IMR-90 (cell line): ENCODE measurements around the gene LEPROT. TPM values are rescaled to one million over a fixed set of nuclear protein-coding genes. Genes with fewer than 3 reads are reported as not detected.

Experiments used
- ATAC-seq: fragments of 200-7000 bp; cut with Tn5 transposase; 2 replicates; pipeline ENCODE4 v1.9.1; 2020; ENCODE audit warnings: low read depth, mild to moderate bottlenecking, moderate library complexity
- BruUV-seq: library from RNA; stranded (reverse); fragments of 400-500 nt; replicated peaks from 2 replicates; lab custom pipeline; 2021; lab: Mats Ljungman, UMichigan
- CTCF ChIA-PET: fragments of 300-600 bp; formaldehyde crosslinking; extraction: SDS; loops from one replicate; lab custom pipeline; 2021; ENCODE audit warnings: antibody characterized with exemption; lab: Yijun Ruan, JAX
- POLR2A ChIA-PET: fragments of 300-600 bp; sonication (Branson Sonifier 250); formaldehyde crosslinking; loops from one replicate; lab custom pipeline; 2022; ENCODE audit warnings: antibody characterized with exemption; ENCODE audit not compliant: unreplicated experiment; lab: Charles Lee
- DNase-seq: peaks from one replicate; pipeline ENCODE4 v3.0.0; 2013
- H2AFZ ChIP-seq: replicated peaks from 2 replicates; pipeline ENCODE3; 2013; ENCODE audit warnings: low read length, mild to moderate bottlenecking; ENCODE audit not compliant: poor library complexity
- H2AK5ac ChIP-seq: 2 replicates; pipeline ENCODE4 v1.6.1; 2013; ENCODE audit warnings: low read depth, low read length, inconsistent platforms
- H2AK9ac ChIP-seq: replicated peaks from 2 replicates; pipeline ENCODE3; 2013; ENCODE audit warnings: mild to moderate bottlenecking, low read depth, low read length, moderate library complexity; ENCODE audit not compliant: poor library complexity
- H2BK120ac ChIP-seq: 2 replicates; pipeline ENCODE4 v1.6.1; 2013; ENCODE audit warnings: low read depth, low read length, inconsistent platforms
- H2BK15ac ChIP-seq: 3 replicates; pipeline ENCODE4 v1.6.1; 2013; ENCODE audit warnings: low read depth, low read length, inconsistent platforms
- H2BK20ac ChIP-seq: 2 replicates; pipeline ENCODE4 v1.6.1; 2013; ENCODE audit warnings: low read depth, mild to moderate bottlenecking, inconsistent platforms, low read length, moderate library complexity
- H2BK5ac ChIP-seq: 2 replicates; pipeline ENCODE4 v1.6.1; 2013; ENCODE audit warnings: mild to moderate bottlenecking, low read depth, low read length, inconsistent platforms; ENCODE audit not compliant: poor library complexity, severe bottlenecking
- H3K14ac ChIP-seq: replicated peaks from 2 replicates; pipeline ENCODE4 v1.6.1; 2013; ENCODE audit warnings: low read depth, low read length, inconsistent platforms
- H3K18ac ChIP-seq: 2 replicates; pipeline ENCODE4 v1.6.1; 2013; ENCODE audit warnings: low read depth, low read length, control low read depth
- H3K23ac ChIP-seq: 2 replicates; pipeline ENCODE4 v1.6.1; 2013; ENCODE audit warnings: low read depth, low read length, inconsistent platforms
- H3K27ac ChIP-seq: 2 replicates; pipeline ENCODE4 v1.5.1; 2013; ENCODE audit warnings: mild to moderate bottlenecking, control low read depth, low read length; ENCODE audit not compliant: insufficient read depth
- H3K27me3 ChIP-seq: 2 replicates; pipeline ENCODE4 v1.6.1; 2013; ENCODE audit warnings: low read length; ENCODE audit not compliant: control insufficient read depth, insufficient read depth
- H3K36me3 ChIP-seq: 2 replicates; pipeline ENCODE4 v1.6.1; 2013; ENCODE audit warnings: low read length, mixed read lengths; ENCODE audit not compliant: control insufficient read depth, insufficient read depth
- H3K4ac ChIP-seq: 2 replicates; pipeline ENCODE4 v1.6.1; 2013; ENCODE audit warnings: low read depth, low read length, inconsistent platforms
- H3K4me1 ChIP-seq: 2 replicates; pipeline ENCODE4 v1.6.1; 2013; ENCODE audit warnings: low read length, mixed read lengths; ENCODE audit not compliant: control insufficient read depth, insufficient read depth
- H3K4me2 ChIP-seq: 2 replicates; pipeline ENCODE4 v1.6.1; 2013; ENCODE audit warnings: low read depth, mild to moderate bottlenecking, control low read depth, low read length, moderate library complexity
- H3K4me3 ChIP-seq: 2 replicates; pipeline ENCODE4 v1.5.1; 2013; ENCODE audit warnings: low read depth, mild to moderate bottlenecking, control low read depth, low read length, moderate library complexity; ENCODE audit not compliant: insufficient read depth
- H3K56ac ChIP-seq: 2 replicates; pipeline ENCODE4 v1.6.1; 2013; ENCODE audit warnings: low read length, inconsistent platforms; ENCODE audit not compliant: insufficient read depth; ENCODE audit errors: extremely low read depth
- H3K79me1 ChIP-seq, 2 experiments: 2 replicates each; pipeline ENCODE4 v1.6.1; 2013; ENCODE audit warnings: low read length in 2 of 2, inconsistent platforms in 1 of 2, low read depth in 1 of 2
- H3K9ac ChIP-seq: 2 replicates; pipeline ENCODE4 v1.6.1; 2013; ENCODE audit warnings: low read depth, low read length, control low read depth
- H3K9me1 ChIP-seq: 2 replicates; pipeline ENCODE4 v1.6.1; 2013; ENCODE audit warnings: low read length, inconsistent platforms; ENCODE audit not compliant: insufficient read depth
- H3K9me3 ChIP-seq: 2 replicates; pipeline ENCODE4 v1.6.1; 2013; ENCODE audit warnings: low read length; ENCODE audit not compliant: control insufficient read depth, insufficient read depth
- H4K20me1 ChIP-seq: 2 replicates; pipeline ENCODE4 v1.6.1; 2013; ENCODE audit warnings: low read length, inconsistent platforms; ENCODE audit not compliant: insufficient read depth
- H4K5ac ChIP-seq: 2 replicates; pipeline ENCODE4 v1.6.1; 2013; ENCODE audit warnings: mild to moderate bottlenecking, low read depth, low read length, control low read depth
- H4K8ac ChIP-seq, 2 experiments: 2 replicates each; pipeline ENCODE4 v1.6.1; 2013; ENCODE audit warnings: low read depth in 2 of 2, low read length in 2 of 2, control low read depth in 1 of 2, inconsistent platforms in 1 of 2
- H4K91ac ChIP-seq: 2 replicates; pipeline ENCODE4 v1.6.1; 2013; ENCODE audit warnings: low read depth, low read length, inconsistent platforms; ENCODE audit not compliant: insufficient read depth
- BHLHE40 ChIP-seq: fragments of 150-350 bp; IDR thresholded peaks from 2 replicates; pipeline ENCODE4 v1.6.1; 2016; ENCODE audit warnings: mild to moderate bottlenecking, low read depth, low read length
- CEBPB ChIP-seq: IDR thresholded peaks from 2 replicates; pipeline ENCODE4 v1.6.1; 2012; ENCODE audit warnings: low read depth, low read length, improper control_type of control experiment
- CHD1 ChIP-seq: IDR thresholded peaks from 2 replicates; pipeline ENCODE4 v1.6.1; 2012; ENCODE audit warnings: low read depth, low read length, improper control_type of control experiment
- CTCF ChIP-seq: conservative IDR thresholded peaks from 2 replicates; pipeline ENCODE4 v1.5.1; 2012; ENCODE audit warnings: mild to moderate bottlenecking, low read depth, low read length, improper control_type of control experiment
- FOS ChIP-seq: fragments of 150-350 bp; IDR thresholded peaks from 2 replicates; pipeline ENCODE4 v1.6.1; 2016; ENCODE audit warnings: low read depth, low read length
- MAFK ChIP-seq: IDR thresholded peaks from 2 replicates; pipeline ENCODE4 v1.6.1; 2012; ENCODE audit warnings: low read depth, low read length, improper control_type of control experiment
- MAZ ChIP-seq: IDR thresholded peaks from 2 replicates; pipeline ENCODE4 v1.6.1; 2012; ENCODE audit warnings: low read depth, mild to moderate bottlenecking, low read length, improper control_type of control experiment, moderate library complexity, borderline replicate concordance
- MXI1 ChIP-seq: IDR thresholded peaks from 2 replicates; pipeline ENCODE4 v1.6.1; 2012; ENCODE audit warnings: low read depth, mild to moderate bottlenecking, low read length, moderate library complexity, borderline replicate concordance
- NFE2L2 ChIP-seq: fragments of 150-350 bp; IDR thresholded peaks from 2 replicates; pipeline ENCODE4 v1.6.1; 2016; ENCODE audit warnings: low read depth, mild to moderate bottlenecking, low read length
- POLR2A ChIP-seq: IDR thresholded peaks from 2 replicates; pipeline ENCODE4 v1.6.1; 2012; ENCODE audit warnings: mild to moderate bottlenecking, low read depth, low read length
- RAD21 ChIP-seq: IDR thresholded peaks from 2 replicates; pipeline ENCODE4 v1.6.1; 2012; ENCODE audit warnings: low read length, improper control_type of control experiment
- RCOR1 ChIP-seq: IDR thresholded peaks from 2 replicates; pipeline ENCODE4 v1.6.1; 2012; ENCODE audit warnings: mild to moderate bottlenecking, low read length, improper control_type of control experiment; ENCODE audit not compliant: insufficient replicate concordance
- RFX5 ChIP-seq: IDR thresholded peaks from 2 replicates; pipeline ENCODE4 v1.8.0; 2012; ENCODE audit warnings: low read depth, mild to moderate bottlenecking, low read length, moderate library complexity
- SMC3 ChIP-seq: fragments of 150-350 bp; IDR thresholded peaks from 2 replicates; pipeline ENCODE4 v1.6.1; 2016; ENCODE audit warnings: low read depth, mild to moderate bottlenecking, antibody characterized with exemption, low read length, moderate library complexity
- USF2 ChIP-seq: fragments of 150-350 bp; IDR thresholded peaks from 2 replicates; pipeline ENCODE4 v1.6.1; 2017; ENCODE audit warnings: mild to moderate bottlenecking, antibody characterized with exemption, low read length, low read depth
- WGBS, 2 experiments: methylation state at CpG; one replicate each; pipeline versions ENCODE4 v1.1.5 to v1.1.7; 2013; ENCODE audit warnings: missing lambda C conversion rate in 2 of 2; ENCODE audit not compliant: insufficient read length in 1 of 2; ENCODE audit errors: extremely low coverage in 2 of 2; 5-methylcytosine and 5-hydroxymethylcytosine counted together
- dilution Hi-C: fragments of 300-500 bp; cut with HindIII; formaldehyde crosslinking; loops from one replicate; pipeline ENCODE4 v1.14.3; 2018; ENCODE audit warnings: low sequenced_read_pairs; ENCODE audit not compliant: unreplicated experiment
- in situ Hi-C: fragments of 300-500 bp; cut with MboI; formaldehyde crosslinking; loops from 3 replicates; pipeline ENCODE4 v1.14.3; 2019; ENCODE audit warnings: low sequenced_read_pairs, inconsistent platforms, mixed read lengths
- intact Hi-C: fragments of 100-400 bp; cut with micrococcal nuclease; formaldehyde crosslinking; loops from 2 replicates; pipeline ENCODE4 v1.10.0; 2022
- polyA plus RNA-seq, 3 experiments: library from polyadenylated mRNA; depleted of rRNA; stranded (reverse); fragments of >200 nt; gene quantifications; 2 replicates each; pipeline ENCODE4 v1.2.3, GENCODE V29; 2012; ENCODE audit warnings: low replicate concordance in 1 of 3
- total RNA-seq: library from RNA; depleted of rRNA; stranded (reverse); fragments of >200 nt; gene quantifications from 2 replicates; pipeline ENCODE4 v1.2.3, GENCODE V29; 2012

LEPROT gene
- total and polyA plus RNA-seq, 2 of the 4 experiments (the other 2 are of a cell fraction) = 21.0 to 40.2 TPM

- Histone ChIP-seq H2BK20ac (0 out of 2 replicates have a peak overlapping the region, but pooled peaks have one; percentile 8), H3K27me3 (no peaks in the 10 kb centered on the region), H3K56ac (peak overlapping the region; percentile 1; the same call in 1 of the 2 replicates), H2AK5ac (peak overlapping the region; percentile 18; the same call in 1 of the 2 replicates), H3K9ac (0 out of 2 replicates have a peak overlapping the region, but pooled peaks have one; percentile 10), H4K5ac (peak overlapping the region; percentile 29; the same call in 1 of the 2 replicates), H3K14ac (0 out of 2 replicates have a peak overlapping the region, but pooled peaks have one; percentile 6), H2BK5ac (peak overlapping the region; percentile 72), H3K79me1 (peaks cover 42 to 58% of the 10 kb centered on the region in 2 experiments), H4K20me1 (peaks cover 3% of the 10 kb centered on the region; the same call in 1 of the 2 replicates), H3K27ac (peak overlapping the region; percentile 42; the same call in 1 of the 2 replicates), H3K4me2 (peak overlapping the region; percentile 48; the same call in 1 of the 2 replicates), H2BK15ac (peak overlapping the region; percentile 38; the same call in 1 of the 3 replicates), H3K4ac (peak overlapping the region; percentile 53), H2AK9ac (no peak overlapping the region), H3K4me1 (peaks cover 20% of the 10 kb centered on the region), H2BK120ac (peak overlapping the region; percentile 66), H2AFZ (no peak overlapping the region), H3K23ac (no peak overlapping the region), H3K9me3 (no peaks in the 10 kb centered on the region), H3K36me3 (peaks cover 19% of the 10 kb centered on the region), H3K4me3 (no peak overlapping the region), H3K9me1 (peaks cover 19% of the 10 kb centered on the region), H4K91ac (no peak overlapping the region), H4K8ac (peak overlapping the region in 1 of 2 experiments; percentile 19; a peak in 1 of 4 replicates), H3K18ac (peak overlapping the region; percentile 74; the same call in 1 of the 2 replicates)
- ATAC-seq (peak; percentile 8), DNase-seq (peak; percentile 74)
- intact Hi-C loops (no loop called here), dilution Hi-C loops (no loop called here), in situ Hi-C loops (loop anchor here (10.0 kb wide), 3 partner anchors 361 to 1019 kb away; no protein-coding TSS in a partner anchor)
- no CpG with 5 or more reads among the region's 3 CpGs for WGBS, 2 experiments
- POLR2A ChIA-PET = no interaction called here
- BruUV-seq = no TSS peak
- CTCF ChIA-PET = interaction anchor here (0.8 kb wide), 1 partner anchor 262 kb away, joined by 3 read pairs; no protein-coding TSS in a partner anchor
- TF ChIP-seq BHLHE40 (peak; percentile 74; the same call in 1 of the 2 replicates), USF2 (no peak), NFE2L2 (peak; percentile 47; the same call in 1 of the 2 replicates), CTCF (no peak), CEBPB (no peak), CHD1 (no peak), MAZ (peak; percentile 30; the same call in 1 of the 2 replicates), RCOR1 (peak; percentile 15), SMC3 (no peak), RAD21 (no peak), POLR2A (no peak), FOS (peak; percentile 44), MXI1 (no peak), MAFK (0 out of 2 replicates have a peak, but pooled peaks have one; percentile 10), RFX5 (no peak)
Observed at GRCh38 chr1:65425697-65426096, 5.2 kb downstream of the LEPROT start.
